ENCODE measurements around the gene TTC17.

The TTC17 gene

DNA sequence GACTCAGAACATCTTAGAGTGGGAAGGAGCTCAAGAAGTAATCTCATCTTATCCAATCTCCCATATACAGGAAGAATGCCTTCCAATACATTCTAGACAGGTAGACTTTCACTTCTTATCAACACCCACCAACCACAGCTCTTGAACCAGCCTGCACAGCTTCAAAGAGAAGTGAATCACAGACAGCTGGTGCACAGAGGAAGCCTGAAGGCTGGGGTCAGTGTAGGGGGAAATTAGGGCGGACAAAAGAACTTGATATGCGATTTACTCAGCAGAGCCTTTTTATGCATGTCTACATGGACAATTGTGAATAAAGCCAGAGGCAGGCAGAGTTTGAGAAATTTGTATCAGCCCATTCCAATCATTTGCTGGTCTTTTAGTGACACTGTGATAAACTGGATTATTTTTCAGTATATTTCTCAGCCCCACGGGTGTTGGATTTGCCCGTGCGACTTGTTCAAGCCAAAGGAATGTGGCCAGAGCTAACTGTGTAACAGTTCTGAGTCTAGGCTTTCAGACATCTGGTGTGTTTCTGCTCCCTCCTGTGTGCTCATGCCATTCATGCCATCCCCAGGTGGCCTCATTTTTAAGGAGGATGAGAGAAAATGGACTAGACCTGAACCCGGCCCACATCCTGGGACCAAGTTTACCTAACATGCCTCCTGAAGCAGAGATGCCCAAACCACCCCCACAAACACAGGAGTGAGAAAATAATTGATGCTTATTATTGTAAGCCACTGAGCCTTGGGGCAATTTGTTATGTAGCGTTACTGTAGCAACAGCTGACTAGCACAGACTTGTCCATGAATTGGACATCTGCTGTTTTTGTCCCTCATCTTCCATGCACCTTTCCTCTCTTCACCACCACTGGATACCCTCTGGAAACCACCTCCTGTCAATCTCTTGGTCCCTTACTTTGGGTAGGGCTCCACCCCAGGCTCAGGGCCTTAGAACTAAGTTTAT, 184.3 kb downstream of the TTC17 start:
- DNase-seq = no peak
